Mucosa of descending colon (tissue), 3 donors: ENCODE measurements around the gene PCDH12. TPM values are rescaled to one million over a fixed set of nuclear protein-coding genes. Genes with fewer than 3 reads are reported as not detected.

Experiments
- ATAC-seq: fragments of 200-7000 bp; cut with Tn5 transposase; one replicate; pipeline ENCODE4 v1.9.1; 2020; ENCODE audit warnings: mild to moderate bottlenecking, moderate library complexity
- DNase-seq, 3 donors: peaks; one replicate each; pipeline ENCODE4 v3.0.0-alpha.2; 2020
- H3K36me3 ChIP-seq: fragments of 200-600 bp; one replicate; pipeline ENCODE4 v1.8.0; 2021; ENCODE audit warnings: low read depth, mild to moderate bottlenecking
- H3K4me1 ChIP-seq: fragments of 200-600 bp; one replicate; pipeline ENCODE4 v1.8.0; 2021; ENCODE audit warnings: low read depth, mild to moderate bottlenecking
- H3K4me3 ChIP-seq: fragments of 200-600 bp; one replicate; pipeline ENCODE4 v1.8.0; 2021; ENCODE audit warnings: mild to moderate bottlenecking
- H3K9me3 ChIP-seq: fragments of 200-600 bp; one replicate; pipeline ENCODE4 v1.8.0; 2021; ENCODE audit warnings: mild to moderate bottlenecking
- CTCF ChIP-seq: fragments of 200-600 bp; IDR thresholded peaks from one replicate; pipeline ENCODE4 v1.8.0; 2022; ENCODE audit warnings: antibody characterized with exemption, mild to moderate bottlenecking
- intact Hi-C, 2 donors: fragments of 100-400 bp; cut with DNase I in 1 of 2; cut with micrococcal nuclease in 1 of 2; formaldehyde crosslinking; loops; one replicate each; pipeline versions ENCODE4 v1.11.0 to v1.11.1; 2022; cut with DNase I, micrococcal nuclease
- total RNA-seq, 3 donors: library from RNA; stranded (reverse); fragmentation: NEBNext Ultra II Directional in 2 of 3; extraction: Animal tissue kit (Norgen Biotek cat#: 25700) in 2 of 3; gene quantifications; one replicate each; pipeline versions ENCODE4 v1.2.1 to v1.2.4, GENCODE V29; 2021 to 2023
- donor health status: DM: no; HTN: no; CAD: no; lungs with moderate emphysema.
- donor health status: DM: no; HTN: no; CAD: no.
- donor health status: DM: no; HTN: yes; CAD: no.

Gene PCDH12
- total RNA-seq, 3 donors from 2014 or later: 1.2 to 3.2 (median 2.2) TPM

DNA sequence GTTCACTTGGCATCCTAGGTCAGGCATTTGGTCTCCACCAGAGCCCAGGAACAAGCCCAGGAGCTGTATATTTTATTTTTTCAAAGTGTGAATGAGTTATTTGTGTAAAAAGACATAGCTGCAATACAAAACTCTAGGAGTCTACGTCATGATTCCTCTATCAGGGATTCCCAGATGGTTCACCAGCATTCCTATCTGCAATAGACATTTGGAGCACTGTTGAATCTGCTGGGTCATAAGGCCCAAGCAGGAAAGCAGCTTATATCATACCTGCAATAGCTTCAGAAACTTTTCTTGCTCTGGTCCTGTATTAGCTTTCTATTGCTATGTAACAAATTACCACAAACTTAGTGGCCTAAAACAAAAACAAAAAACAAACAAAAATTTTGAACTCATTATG is 51.0 kb downstream of the PCDH12 start:
- no peak for TF ChIP-seq CTCF
- no peaks in the 10 kb centered on the region for H3K4me1 ChIP-seq
- no peak for DNase-seq

DNA sequence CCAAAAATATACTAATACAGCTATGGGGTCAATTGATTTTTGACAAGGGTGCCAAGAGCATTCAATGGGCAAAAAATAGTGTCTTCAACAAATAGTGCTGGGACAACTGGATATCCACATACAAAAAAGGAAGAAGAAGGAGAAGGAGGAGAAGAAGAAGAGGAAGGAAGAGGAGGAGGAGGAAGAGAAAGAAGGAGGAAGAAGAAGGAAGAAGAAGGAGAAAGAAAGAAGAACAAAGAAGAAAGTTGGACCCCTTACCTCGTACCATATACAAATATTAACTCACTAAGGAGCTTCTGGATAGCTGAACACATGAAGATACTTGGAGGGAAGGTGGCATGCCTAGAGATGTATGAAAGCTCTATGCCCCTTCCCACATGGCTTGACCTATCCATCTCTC is 51.5 kb downstream of the PCDH12 start:
- no peaks in the 10 kb centered on the region for H3K9me3 ChIP-seq
- no peak for TF ChIP-seq CTCF
- ATAC-seq (no peak), DNase-seq (no peak)
- no peak overlapping the region for H3K4me3 ChIP-seq
- no peaks in the 10 kb centered on the region for H3K4me1 ChIP-seq
- no peaks in the 10 kb centered on the region for H3K36me3 ChIP-seq
- intact Hi-C loops: no loop called here

More for the DNA sequence above, 51.0 kb downstream of the PCDH12 start:
- intact Hi-C loops: no loop called here
- Histone ChIP-seq H3K9me3 (no peaks in the 10 kb centered on the region), H3K36me3 (no peaks in the 10 kb centered on the region), H3K4me3 (no peak overlapping the region)
- no peak for ATAC-seq

GRCh38 chr5:141904551-141904950 is 53.5 kb downstream of the PCDH12 start:
- TF ChIP-seq CTCF: no peak
- Histone ChIP-seq H3K36me3 (no peaks in the 10 kb centered on the region), H3K4me1 (no peaks in the 10 kb centered on the region), H3K9me3 (no peaks in the 10 kb centered on the region), H3K4me3 (no peak overlapping the region)
- no peak for ATAC-seq
- no peak for DNase-seq
- intact Hi-C loops: no loop called here

GRCh38 chr5:141903261-141903660 is 54.7 kb downstream of the PCDH12 start:
- Histone ChIP-seq H3K9me3 (no peaks in the 10 kb centered on the region), H3K36me3 (no peaks in the 10 kb centered on the region), H3K4me1 (no peaks in the 10 kb centered on the region), H3K4me3 (no peak overlapping the region)
- TF ChIP-seq CTCF: no peak
- ATAC-seq (no peak), DNase-seq (no peak)
- intact Hi-C loops: no loop called here

DNA sequence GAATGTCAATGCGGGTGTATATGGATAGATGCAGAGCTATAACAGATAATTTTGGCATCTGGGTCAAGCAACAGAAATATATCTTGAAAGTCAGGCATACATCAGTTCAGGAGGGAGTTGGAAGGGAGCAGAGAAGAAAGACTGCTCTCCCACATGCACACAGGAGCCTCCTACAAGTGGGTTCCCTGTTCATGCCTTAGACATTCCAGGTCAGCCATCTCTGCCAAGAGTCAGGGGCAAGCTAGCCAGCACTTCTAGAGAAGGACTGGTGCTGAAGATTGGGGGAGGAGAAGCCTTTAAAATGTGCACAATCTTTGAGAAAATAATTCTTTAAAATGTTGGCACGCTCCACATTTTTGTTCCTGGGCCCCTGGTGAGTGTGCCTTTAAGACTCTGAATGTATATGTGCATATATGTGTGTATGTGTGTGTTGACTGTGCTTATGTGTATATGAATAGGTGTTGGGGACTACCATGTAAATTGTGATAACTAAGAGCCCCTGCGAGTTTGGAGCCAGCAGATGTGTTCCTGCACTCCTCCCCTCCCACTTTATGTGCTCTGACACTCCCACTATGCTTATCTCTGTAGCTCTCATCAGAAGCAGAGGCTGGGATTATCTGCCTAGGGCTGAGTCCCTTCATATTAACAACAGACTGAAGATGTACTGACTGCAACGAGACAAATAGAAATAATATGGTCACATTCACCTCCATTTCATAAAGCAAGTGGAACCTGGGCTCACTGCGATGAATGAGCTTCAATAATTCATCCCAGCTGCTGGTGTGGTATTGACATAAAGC is 55.8 kb downstream of the PCDH12 start:
- no peaks in the 10 kb centered on the region for H3K4me1 ChIP-seq
- no peaks in the 10 kb centered on the region for H3K9me3 ChIP-seq
- DNase-seq (no peak), ATAC-seq (no peak)
- TF ChIP-seq CTCF: no peak
- H3K36me3 ChIP-seq: no peaks in the 10 kb centered on the region
- no peak overlapping the region for H3K4me3 ChIP-seq
- intact Hi-C loops: no loop called here
